Left ventricle myocardium inferior (tissue), 1 donor: Measurements from ENCODE around the gene EHBP1. TPM values are rescaled to one million over a fixed set of nuclear protein-coding genes. Genes with fewer than 3 reads are reported as not detected.
"Not testable (repeated sequence)": the region's sequence is repeated elsewhere in the genome, so short reads cannot be mapped to it uniquely, and the experiment has no call there.

ENCODE experiments used
- DNase-seq: peaks from one replicate; pipeline ENCODE4 v3.0.0-alpha.2; 2020
- H3K27ac ChIP-seq: fragments of 200-600 bp; replicated peaks from 2 replicates; pipeline ENCODE4 v1.8.0; 2021
- H3K27me3 ChIP-seq: fragments of 200-600 bp; 2 replicates; pipeline ENCODE4 v1.8.0; 2021; ENCODE audit warnings: low read depth
- H3K36me3 ChIP-seq: fragments of 200-600 bp; 2 replicates; pipeline ENCODE4 v1.8.0; 2021
- H3K4me1 ChIP-seq: fragments of 200-600 bp; 2 replicates; pipeline ENCODE4 v1.8.0; 2021
- H3K4me3 ChIP-seq: fragments of 200-600 bp; 2 replicates; pipeline ENCODE4 v1.8.0; 2021; ENCODE audit warnings: mild to moderate bottlenecking, moderate library complexity
- H3K9me3 ChIP-seq: fragments of 200-600 bp; replicated peaks from 2 replicates; pipeline ENCODE4 v1.8.0; 2021
- CTCF ChIP-seq: fragments of 200-600 bp; IDR thresholded peaks from 2 replicates; pipeline ENCODE4 v1.8.0; 2021; ENCODE audit warnings: antibody characterized with exemption, mild to moderate bottlenecking, borderline replicate concordance
- intact Hi-C: fragments of 100-400 bp; cut with micrococcal nuclease; formaldehyde crosslinking; loops from one replicate; pipeline ENCODE4 v1.11.0; 2022
- total RNA-seq: library from RNA; stranded (reverse); fragmentation: NEBNext Ultra II Directional; extraction: Animal tissue kit (Norgen Biotek cat#: 25700); gene quantifications from one replicate; pipeline ENCODE4 v1.2.1, GENCODE V29; 2021
- donor health status: DM: no; HTN: yes; CAD: no; lungs with severe emphysema.

The EHBP1 gene
- total RNA-seq, 1 donor from 2014 or later = 20.4 TPM

GRCh38 chr2:63066838-63067237, 361.3 kb downstream of the EHBP1 start:
- no peak overlapping the region for H3K4me3 ChIP-seq
- no peaks in the 10 kb centered on the region for H3K4me1 ChIP-seq
- peaks cover 99% of the 10 kb centered on the region for H3K27me3 ChIP-seq
- no peaks in the 10 kb centered on the region for H3K9me3 ChIP-seq
- intact Hi-C loops = no loop called here
- no peaks in the 10 kb centered on the region for H3K36me3 ChIP-seq
- DNase-seq = no peak
- no peak overlapping the region for H3K27ac ChIP-seq
- no peak for TF ChIP-seq CTCF

DNA sequence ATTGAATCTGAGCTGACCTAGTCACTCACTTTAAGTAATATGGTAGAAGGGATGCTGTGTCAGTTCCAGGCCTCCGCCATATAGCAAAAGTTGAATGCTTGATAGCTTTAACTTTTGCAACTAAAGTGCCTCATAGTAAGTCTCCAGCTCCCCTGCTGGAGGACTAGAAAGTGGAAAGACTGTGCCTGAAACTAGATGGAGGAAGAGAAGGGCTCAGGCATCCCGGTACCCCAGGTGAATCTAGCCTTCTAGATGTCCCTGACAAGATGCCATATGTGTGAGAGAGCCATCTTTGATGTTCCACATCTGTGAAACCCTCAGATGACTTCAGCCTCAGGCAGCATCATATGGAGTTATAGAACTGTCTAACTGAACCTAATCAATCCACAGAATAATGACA, 366.2 kb downstream of the EHBP1 start:
- H3K4me3 ChIP-seq = no peak overlapping the region
- no peaks in the 10 kb centered on the region for H3K36me3 ChIP-seq
- DNase-seq = no peak
- no peaks in the 10 kb centered on the region for H3K9me3 ChIP-seq
- no peak overlapping the region for H3K27ac ChIP-seq
- intact Hi-C loops = no loop called here
- peaks cover 96% of the 10 kb centered on the region for H3K27me3 ChIP-seq
- no peaks in the 10 kb centered on the region for H3K4me1 ChIP-seq
- no peak for TF ChIP-seq CTCF

GRCh38 chr2:63073994-63074393, 368.5 kb downstream of the EHBP1 start:
- intact Hi-C loops = no loop called here

GRCh38 chr2:63074399-63074798, 368.9 kb downstream of the EHBP1 start:
- intact Hi-C loops, H3K4me3 ChIP-seq, H3K9me3 ChIP-seq, DNase-seq, H3K4me1 ChIP-seq, H3K36me3 ChIP-seq, H3K27ac ChIP-seq: not testable (repeated sequence)
- H3K27me3 ChIP-seq = peaks cover 94% of the 10 kb centered on the region

More at GRCh38 chr2:63073994-63074393, 368.5 kb downstream of the EHBP1 start:
- Histone ChIP-seq H3K4me1 (no peaks in the 10 kb centered on the region), H3K4me3 (no peak overlapping the region), H3K9me3 (no peaks in the 10 kb centered on the region), H3K36me3 (no peaks in the 10 kb centered on the region), H3K27me3 (peaks cover 94% of the 10 kb centered on the region), H3K27ac (no peak overlapping the region)
- TF ChIP-seq CTCF = no peak
- DNase-seq = no peak

GRCh38 chr2:63078852-63079606, 373.5 kb downstream of the EHBP1 start:
- no peak overlapping the region for H3K27ac ChIP-seq
- intact Hi-C loops = no loop called here
- no peak for DNase-seq
- H3K4me1 ChIP-seq = no peaks in the 10 kb centered on the region
- no peak overlapping the region for H3K4me3 ChIP-seq
- no peaks in the 10 kb centered on the region for H3K9me3 ChIP-seq
- TF ChIP-seq CTCF = peak; percentile 23
- no peaks in the 10 kb centered on the region for H3K36me3 ChIP-seq
- peaks cover 61% of the 10 kb centered on the region for H3K27me3 ChIP-seq

DNA sequence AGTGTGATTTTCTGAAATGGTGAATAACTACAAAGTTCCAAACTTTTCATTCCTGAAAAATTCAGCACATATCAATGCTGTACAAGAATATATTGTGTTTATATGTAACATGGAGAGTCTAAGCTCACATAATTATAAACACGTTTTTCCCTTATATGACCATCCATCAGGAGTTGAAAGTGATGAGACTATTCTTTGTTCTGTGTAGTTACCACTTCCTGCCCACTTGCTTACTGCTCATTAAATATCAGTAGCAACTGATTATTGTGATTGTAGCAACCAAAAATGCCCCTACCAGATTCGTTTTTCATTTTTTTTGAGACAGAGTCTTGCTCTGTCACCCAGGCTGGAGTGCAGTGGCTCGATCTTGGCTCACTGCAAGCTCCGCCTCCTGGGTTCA, 375.9 kb downstream of the EHBP1 start:
- peaks cover 40% of the 10 kb centered on the region for H3K27me3 ChIP-seq
- no peak overlapping the region for H3K27ac ChIP-seq
- no peaks in the 10 kb centered on the region for H3K9me3 ChIP-seq
- H3K4me1 ChIP-seq = no peaks in the 10 kb centered on the region
- no peak overlapping the region for H3K4me3 ChIP-seq
- DNase-seq = no peak
- TF ChIP-seq CTCF = no peak
- H3K36me3 ChIP-seq = no peaks in the 10 kb centered on the region
- intact Hi-C loops = no loop called here
